Liver (tissue), 9 donors: ENCODE measurements around the gene KRT25. TPM values are rescaled to one million over a fixed set of nuclear protein-coding genes. Genes with fewer than 3 reads are reported as not detected.

Source experiments
- DNase-seq: peaks from one replicate; pipeline ENCODE4 v3.0.0-alpha.2; 2017; ENCODE audit warnings: low spot score
- H3K27ac ChIP-seq, 2 donors: one replicate each; pipeline ENCODE4 v1.7.0; 2013; ENCODE audit warnings: inconsistent platforms in 2 of 2, low read length in 2 of 2, control low read depth in 1 of 2, low read depth in 1 of 2, mild to moderate bottlenecking in 1 of 2
- H3K27me3 ChIP-seq, 4 donors: one replicate each; pipeline versions ENCODE4 v1.6.1 to v1.7.0; 2013; ENCODE audit warnings: low read length in 3 of 4, inconsistent platforms in 1 of 4, mild to moderate bottlenecking in 1 of 4, moderate library complexity in 1 of 4; ENCODE audit not compliant: control insufficient read depth in 4 of 4, insufficient read depth in 4 of 4
- H3K36me3 ChIP-seq, 4 donors: one replicate each; pipeline versions ENCODE4 v1.6.1 to v1.7.0; 2013; ENCODE audit warnings: low read length in 3 of 4, mild to moderate bottlenecking in 3 of 4, low read depth in 1 of 4, moderate library complexity in 1 of 4; ENCODE audit not compliant: control insufficient read depth in 4 of 4, insufficient read depth in 3 of 4
- H3K4me1 ChIP-seq, 4 donors: one replicate each; pipeline versions ENCODE4 v1.6.1 to v1.7.0; 2013; ENCODE audit warnings: low read length in 3 of 4, mild to moderate bottlenecking in 3 of 4, moderate library complexity in 1 of 4; ENCODE audit not compliant: control insufficient read depth in 4 of 4, insufficient read depth in 4 of 4
- H3K4me3 ChIP-seq, 3 donors: one replicate each; pipeline versions ENCODE4 v1.6.1 to v1.7.0; 2013; ENCODE audit warnings: low read length in 3 of 3, control low read depth in 1 of 3, low read depth in 1 of 3, mild to moderate bottlenecking in 1 of 3
- H3K9ac ChIP-seq, 2 donors: one replicate each; pipeline ENCODE4 v1.7.0; 2013; ENCODE audit warnings: low read length in 2 of 2, mild to moderate bottlenecking in 2 of 2, moderate library complexity in 2 of 2, control low read depth in 1 of 2, low read depth in 1 of 2
- H3K9me3 ChIP-seq, 4 donors: one replicate each; pipeline versions ENCODE4 v1.6.1 to v1.7.0; 2013; ENCODE audit warnings: low read length in 3 of 4; ENCODE audit not compliant: control insufficient read depth in 4 of 4
- ATF3 ChIP-seq: IDR thresholded peaks from 2 replicates; pipeline ENCODE4 v1.6.1; 2016; ENCODE audit warnings: antibody characterized with exemption
- CTCF ChIP-seq: fragments of 150-350 bp; IDR thresholded peaks from 2 replicates; pipeline ENCODE4 v1.5.1; 2017; ENCODE audit warnings: improper control_type of control experiment, low read depth, low read length; ENCODE audit not compliant: missing input control
- EGR1 ChIP-seq, 2 donors: IDR thresholded peaks; 2 replicates each; pipeline ENCODE4 v1.6.1; 2016 to 2018; ENCODE audit warnings: antibody characterized with exemption in 2 of 2, low read depth in 2 of 2
- FOXA1 ChIP-seq: IDR thresholded peaks from 2 replicates; pipeline ENCODE4 v1.6.1; 2016; ENCODE audit warnings: antibody characterized with exemption
- FOXA2 ChIP-seq: IDR thresholded peaks from 2 replicates; pipeline ENCODE4 v1.6.1; 2016; ENCODE audit warnings: antibody characterized with exemption
- GABPA ChIP-seq, 2 donors: IDR thresholded peaks in 1 of 2; conservative IDR thresholded peaks in 1 of 2; 2 replicates each; pipeline ENCODE4 v1.6.1; 2016; ENCODE audit warnings: antibody characterized with exemption in 2 of 2, mild to moderate bottlenecking in 1 of 2, moderate library complexity in 1 of 2
- HNF4A ChIP-seq, 2 donors: conservative IDR thresholded peaks; 2 replicates each; pipeline ENCODE4 v1.6.1; 2016; ENCODE audit warnings: antibody characterized with exemption in 2 of 2, mild to moderate bottlenecking in 2 of 2
- HNF4G ChIP-seq: IDR thresholded peaks from 2 replicates; pipeline ENCODE4 v1.6.1; 2016; ENCODE audit warnings: antibody characterized with exemption
- JUND ChIP-seq, 2 donors: IDR thresholded peaks; 2 replicates each; pipeline ENCODE4 v1.6.1; 2016; ENCODE audit warnings: antibody characterized with exemption in 2 of 2
- MAX ChIP-seq: IDR thresholded peaks from 2 replicates; pipeline ENCODE4 v1.6.1; 2016; ENCODE audit warnings: antibody characterized with exemption
- NR2F2 ChIP-seq: IDR thresholded peaks from 2 replicates; pipeline ENCODE4 v1.6.1; 2016; ENCODE audit warnings: antibody characterized with exemption
- RAD21 ChIP-seq, 2 donors: IDR thresholded peaks; 2 replicates each; pipeline ENCODE4 v1.6.1; 2016; ENCODE audit warnings: antibody characterized with exemption in 2 of 2, mild to moderate bottlenecking in 2 of 2
- REST ChIP-seq: IDR thresholded peaks from 2 replicates; pipeline ENCODE4 v1.6.1; 2016; ENCODE audit warnings: antibody characterized with exemption, mild to moderate bottlenecking
- RXRA ChIP-seq, 2 donors: IDR thresholded peaks; 2 replicates each; pipeline ENCODE4 v1.6.1; 2017 to 2018; ENCODE audit warnings: antibody characterized with exemption in 2 of 2, mild to moderate bottlenecking in 1 of 2
- SP1 ChIP-seq: IDR thresholded peaks from 2 replicates; pipeline ENCODE4 v1.6.1; 2018; ENCODE audit warnings: antibody characterized with exemption, mild to moderate bottlenecking
- TAF1 ChIP-seq: conservative IDR thresholded peaks from 2 replicates; pipeline ENCODE4 v1.6.1; 2016; ENCODE audit warnings: antibody characterized with exemption, mild to moderate bottlenecking
- YY1 ChIP-seq: IDR thresholded peaks from 2 replicates; pipeline ENCODE4 v1.6.1; 2016; ENCODE audit warnings: antibody characterized with exemption, mild to moderate bottlenecking
- ZBTB33 ChIP-seq: IDR thresholded peaks from 2 replicates; pipeline ENCODE4 v1.6.1; 2016; ENCODE audit warnings: antibody characterized with exemption
- WGBS: extraction: QIAGEN DNeasy Blood & Tissue Kit; methylation state at CpG from one replicate; pipeline ENCODE4 v1.1.7; 2013; 5-methylcytosine and 5-hydroxymethylcytosine counted together
- polyA plus RNA-seq, 2 donors: library from polyadenylated mRNA; stranded (reverse) in 1 of 2; unstranded in 1 of 2; fragments of 200-250 nt in 1 of 2; fragments of >200 nt in 1 of 2; fragmentation: Nextera tagmentation in 1 of 2; extraction: Ambion mirVana in 1 of 2; gene quantifications; one replicate each; pipeline versions ENCODE4 v1.2.1 to v1.2.3, GENCODE V29; 2013 to 2015
- total RNA-seq, 2 donors: library from RNA; depleted of rRNA; stranded (reverse); fragments of >200 nt; gene quantifications; one replicate each; pipeline ENCODE4 v1.2.3, GENCODE V29; 2014
- donor health status: healthy.
- donor health status: healthy.
- donor health status: healthy.
- donor health status: healthy.
- donor health status: healthy.

KRT25 gene
- total and polyA plus RNA-seq, 4 donors: not detected

GRCh38 chr17:40796846-40797245 is 41.7 kb upstream of the KRT25 start:
- Histone ChIP-seq H3K9ac (no peak overlapping the region), H3K27ac (no peak overlapping the region), H3K4me1 (no peaks in the 10 kb centered on the region), H3K36me3 (no peaks in the 10 kb centered on the region), H3K27me3 (peaks cover 0 to 13% (median 1%) of the 10 kb centered on the region in 4 donors), H3K9me3 (no peaks in the 10 kb centered on the region), H3K4me3 (no peak overlapping the region)
- DNase-seq: no peak
- TF ChIP-seq ATF3: no peak
- no peak for TF ChIP-seq CTCF
- no peak for TF ChIP-seq HNF4G
- TF ChIP-seq TAF1: no peak
- TF ChIP-seq REST: no peak
- TF ChIP-seq GABPA (IDR thresholded peaks at IDR 0.05 in 1 of 2, conservative IDR thresholded peaks at IDR 0.05 in 1 of 2): no peak
- TF ChIP-seq ZBTB33: no peak
- TF ChIP-seq JUND (IDR thresholded peaks at IDR 0.05): no peak
- no peak for TF ChIP-seq FOXA1
- no peak for TF ChIP-seq YY1
- TF ChIP-seq RXRA (IDR thresholded peaks at IDR 0.05): no peak
- no peak for TF ChIP-seq SP1
- TF ChIP-seq EGR1 (IDR thresholded peaks at IDR 0.05; ENCODE audit: low read depth in 2 of 2): no peak
- no peak for TF ChIP-seq RAD21 (IDR thresholded peaks at IDR 0.05)
- TF ChIP-seq FOXA2: no peak
- TF ChIP-seq HNF4A (conservative IDR thresholded peaks at IDR 0.05): no peak
- no peak for TF ChIP-seq MAX
- TF ChIP-seq NR2F2: no peak
- WGBS: 74% methylated on average over 27 of the region's 27 CpGs
